ENCODE measurements around the gene ECE1. TPM values are rescaled to one million over a fixed set of nuclear protein-coding genes. Genes with fewer than 3 reads are reported as not detected.

Gene ECE1
- total and polyA plus RNA-seq, 2 of the 8 experiments (the other 6 are each of a cell fraction or from before 2014, with no cell fraction given) = 21.4 to 36.8 TPM

DNA sequence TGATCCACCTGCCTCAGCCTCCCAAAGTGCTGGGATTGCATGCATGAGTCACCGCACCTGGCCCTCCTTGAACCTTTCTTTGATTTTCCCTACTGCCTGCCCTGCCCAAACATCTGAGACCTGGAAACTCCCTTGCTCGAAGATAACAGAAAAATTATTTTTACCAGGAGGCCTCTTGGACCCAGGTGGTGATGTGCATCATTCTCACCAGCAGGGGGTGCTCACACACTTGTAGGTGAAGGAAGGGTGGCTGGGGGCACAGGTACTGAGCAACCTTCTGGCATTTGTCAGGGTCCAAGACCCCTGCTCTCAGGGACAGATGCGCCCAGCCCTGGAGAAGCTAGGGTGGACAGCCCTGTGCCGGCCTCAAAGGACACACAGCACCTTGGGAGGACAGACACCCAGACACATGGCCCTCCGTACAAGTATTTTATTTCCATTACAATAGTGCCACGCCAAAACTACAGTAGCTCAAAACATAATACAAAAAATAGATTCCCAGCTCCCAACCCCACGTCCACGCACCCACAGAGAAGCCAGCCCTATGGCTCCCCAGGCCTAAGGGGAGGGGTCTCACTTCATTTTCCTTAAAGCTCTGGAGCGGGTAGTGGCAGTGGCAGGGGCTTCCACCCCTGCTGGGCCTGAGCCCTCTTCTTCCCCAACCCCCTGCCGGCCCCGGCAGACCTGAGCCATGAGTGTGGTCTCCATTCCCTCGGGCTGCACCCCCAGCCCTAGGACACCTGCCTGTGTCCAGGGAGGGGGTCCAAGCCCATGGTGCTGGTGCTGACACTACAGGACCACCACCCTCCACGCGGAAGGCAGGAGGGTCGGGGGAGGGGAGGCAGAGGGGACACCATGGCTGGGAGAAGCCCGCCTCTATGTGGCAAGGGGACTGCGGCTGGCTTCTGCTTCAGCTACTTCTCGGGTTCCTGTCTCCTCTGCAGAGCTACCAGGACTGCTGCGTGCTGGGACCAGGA is 73.1 kb downstream of the ECE1 start:
- no peak overlapping the region for H3K14ac ChIP-seq (ENCODE audit: insufficient read length)
- H4K20me1 ChIP-seq (replicated peaks in 1 of 2; ENCODE audit: control insufficient read depth in 1 of 2, insufficient read depth in 2 of 2, low read length in 2 of 2) = peaks cover 0 to 3% of the 10 kb centered on the region in 2 experiments
- no peaks in the 10 kb centered on the region for H3K27me3 ChIP-seq (replicated peaks in 1 of 4; ENCODE audit: control insufficient read depth in 3 of 4, extremely low read depth in 1 of 4, insufficient read depth in 3 of 4, low read length in 3 of 4)
- H3K4ac ChIP-seq (replicated peaks; ENCODE audit: insufficient read length, low read depth, low read length) = no peak overlapping the region
- H2BK120ac ChIP-seq (replicated peaks; ENCODE audit: low read depth, low read length) = no peak overlapping the region
- H3K36me3 ChIP-seq (ENCODE audit: control insufficient read depth in 2 of 4, insufficient read depth in 4 of 4, low read length in 3 of 4) = peaks cover 2 to 10% (median 5%) of the 10 kb centered on the region in 4 experiments; a peak in 3 of 8 replicates
- H3K23me2 ChIP-seq (ENCODE audit: low read depth, low read length) = no peaks in the 10 kb centered on the region
- peak overlapping the region; percentile 76; the same call in 1 of the 2 replicates for H3K18ac ChIP-seq (ENCODE audit: extremely low read depth, low read length)
- no peak overlapping the region for H3K4me2 ChIP-seq (ENCODE audit: insufficient read depth in 1 of 2, low read depth in 2 of 2, low read length in 2 of 2)
- no peaks in the 10 kb centered on the region for H3K79me2 ChIP-seq (ENCODE audit: control insufficient read depth in 1 of 2, insufficient read depth in 2 of 2, low read length in 2 of 2)
- no peaks in the 10 kb centered on the region for H3K9me3 ChIP-seq (ENCODE audit: insufficient read depth in 2 of 2, low read depth in 1 of 2, low read length in 1 of 2)
- no peaks in the 10 kb centered on the region for H3K79me1 ChIP-seq (ENCODE audit: low read depth, low read length)
- H3K56ac ChIP-seq (replicated peaks; ENCODE audit: insufficient read length, low read depth, low read length) = no peak overlapping the region
- H2AK5ac ChIP-seq (ENCODE audit: low read depth, low read length) = no peak overlapping the region; the same call in 1 of the 2 replicates
- POLR2A ChIA-PET (ENCODE audit: partially characterized antibody) = interaction anchor here (0.9 kb wide), 1 partner anchor 436 kb away, joined by 4 read pairs; no protein-coding TSS in a partner anchor
- H2BK5ac ChIP-seq (ENCODE audit: low read depth, low read length) = peak overlapping the region; percentile 77; the same call in 1 of the 2 replicates
- H3K4me1 ChIP-seq (replicated peaks in 1 of 4; ENCODE audit: control insufficient read depth in 3 of 4, insufficient read depth in 4 of 4, low read length in 3 of 4) = peaks cover 0 to 5% (median 5%) of the 10 kb centered on the region in 4 experiments; a peak in 5 of 7 replicates
- no peak overlapping the region for H2AFZ ChIP-seq (ENCODE audit: low read length)
- CTCF ChIA-PET (ENCODE audit: partially characterized antibody) = interaction anchor here (0.6 to 11.3 kb wide), 73 partner anchors 9 to 624 kb away, joined by 3 to 165 read pairs (median 4); partner anchors contain the start of gene NBPF3
- H3K4me3 ChIP-seq (ENCODE audit: extremely low read depth in 1 of 4, insufficient read depth in 2 of 4, low read depth in 3 of 4, low read length in 4 of 4) = no peak overlapping the region
- no peak overlapping the region for H2BK20ac ChIP-seq (ENCODE audit: low read length)
- H2BK12ac ChIP-seq (ENCODE audit: low read depth, low read length) = no peak overlapping the region
- WGBS, 2 experiments (ENCODE audit: extremely low coverage in 1 of 2, insufficient coverage in 1 of 2, insufficient read length in 1 of 2, insufficient replicate concordance in 2 of 2, low coverage in 1 of 2, low lambda C conversion rate in 2 of 2, missing lambda C conversion rate in 1 of 2) = 82% methylated on average over 16 of the region's 19 CpGs; no CpG with 5 or more reads in 1 of the 2 experiments
- TF ChIP-seq, protein P1, sequence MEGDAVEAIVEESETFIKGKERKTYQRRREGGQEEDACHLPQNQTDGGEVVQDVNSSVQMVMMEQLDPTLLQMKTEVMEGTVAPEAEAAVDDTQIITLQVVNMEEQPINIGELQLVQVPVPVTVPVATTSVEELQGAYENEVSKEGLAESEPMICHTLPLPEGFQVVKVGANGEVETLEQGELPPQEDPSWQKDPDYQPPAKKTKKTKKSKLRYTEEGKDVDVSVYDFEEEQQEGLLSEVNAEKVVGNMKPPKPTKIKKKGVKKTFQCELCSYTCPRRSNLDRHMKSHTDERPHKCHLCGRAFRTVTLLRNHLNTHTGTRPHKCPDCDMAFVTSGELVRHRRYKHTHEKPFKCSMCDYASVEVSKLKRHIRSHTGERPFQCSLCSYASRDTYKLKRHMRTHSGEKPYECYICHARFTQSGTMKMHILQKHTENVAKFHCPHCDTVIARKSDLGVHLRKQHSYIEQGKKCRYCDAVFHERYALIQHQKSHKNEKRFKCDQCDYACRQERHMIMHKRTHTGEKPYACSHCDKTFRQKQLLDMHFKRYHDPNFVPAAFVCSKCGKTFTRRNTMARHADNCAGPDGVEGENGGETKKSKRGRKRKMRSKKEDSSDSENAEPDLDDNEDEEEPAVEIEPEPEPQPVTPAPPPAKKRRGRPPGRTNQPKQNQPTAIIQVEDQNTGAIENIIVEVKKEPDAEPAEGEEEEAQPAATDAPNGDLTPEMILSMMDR (IDR thresholded peaks at IDR 0.05; ENCODE audit: control extremely low read depth in 1 of 3, insufficient read depth in 1 of 3, low read depth in 1 of 3, low read length in 3 of 3) = peak; percentile 60 to 86 (median 80)
- TF ChIP-seq RAD21 (IDR thresholded peaks at IDR 0.05 in 1 of 2, conservative IDR thresholded peaks at IDR 0.05 in 1 of 2; ENCODE audit: low read depth in 2 of 2, low read length in 2 of 2) (peak; percentile 43 to 67; a peak in 3 of 4 replicates), POLR2A (IDR thresholded peaks at IDR 0.05; ENCODE audit: control extremely low read depth in 1 of 2, low read depth in 2 of 2, low read length in 2 of 2) (no peak)
- H4K8ac ChIP-seq (ENCODE audit: extremely low read depth, insufficient read depth, low read length) = no peak overlapping the region; the same call in 1 of the 2 replicates
- FAIRE-seq (peak; percentile 19), DNase-seq (ENCODE audit: low read depth in 1 of 2, low spot score in 2 of 2) (peak in 1 of 2 experiments; percentile 88)
- peak overlapping the region; percentile 72 for H4K91ac ChIP-seq (replicated peaks; ENCODE audit: insufficient read length, low read length)
- no peak overlapping the region for H4K5ac ChIP-seq (ENCODE audit: insufficient read length, low read depth, low read length)
- peak overlapping the region; percentile 95; the same call in 1 of the 2 replicates for H2BK15ac ChIP-seq (ENCODE audit: low read length)
- H3K9ac ChIP-seq (replicated peaks in 1 of 4; ENCODE audit: extremely low read depth in 1 of 4, low read depth in 3 of 4, low read length in 3 of 4) = no peak overlapping the region
- no peak overlapping the region for H3K27ac ChIP-seq (ENCODE audit: low read depth, low read length)
- no peak overlapping the region for H3K23ac ChIP-seq (ENCODE audit: insufficient read length)
